Stomach (tissue), 4 donors: Measurements from ENCODE around the gene SPHKAP.

Source experiments
- POLR2A ChIP-seq, 4 donors: fragments of 450-650 bp; IDR thresholded peaks; one replicate each; pipeline ENCODE4 v1.6.1; 2016; ENCODE audit warnings: antibody characterized with exemption in 4 of 4, control low read depth in 2 of 4, mild to moderate bottlenecking in 1 of 4, moderate library complexity in 1 of 4
- POLR2AphosphoS5 ChIP-seq, 3 donors: sonication (generic); formaldehyde crosslinking; IDR thresholded peaks; one replicate each; pipeline ENCODE4 v1.6.1; 2016; ENCODE audit warnings: antibody characterized with exemption in 3 of 3
- TF ChIP-seq, protein P1 (sequence below), 7 experiments: fragments of 450-650 bp in 4 of 7; fragments of 200-600 bp in 3 of 7; sonication (generic) in 3 of 7; IDR thresholded peaks; one replicate each; pipeline ENCODE4 v1.5.1; 2016 to 2019; ENCODE audit warnings: antibody characterized with exemption in 7 of 7, control low read depth in 2 of 7, mild to moderate bottlenecking in 1 of 7

DNA sequence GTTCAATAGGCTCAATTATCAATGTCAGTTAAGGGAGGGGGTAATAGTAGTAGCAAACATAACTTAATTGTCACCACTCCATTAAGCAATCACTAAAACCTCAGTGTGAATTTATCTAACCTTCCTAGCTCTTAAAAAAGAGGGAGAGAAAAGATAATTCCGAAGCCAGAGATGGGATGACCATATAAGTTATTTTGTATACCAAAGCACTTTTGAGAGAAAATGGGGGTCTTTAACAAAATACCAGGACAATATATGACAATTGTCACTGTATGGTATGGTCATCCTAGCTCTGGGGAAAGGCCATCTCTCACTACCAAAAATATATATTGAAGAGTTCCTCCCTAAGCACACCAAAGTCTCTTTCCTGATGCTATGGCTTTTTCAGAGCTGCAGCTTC, 55.1 kb downstream of the SPHKAP start:
- TF ChIP-seq, protein P1, sequence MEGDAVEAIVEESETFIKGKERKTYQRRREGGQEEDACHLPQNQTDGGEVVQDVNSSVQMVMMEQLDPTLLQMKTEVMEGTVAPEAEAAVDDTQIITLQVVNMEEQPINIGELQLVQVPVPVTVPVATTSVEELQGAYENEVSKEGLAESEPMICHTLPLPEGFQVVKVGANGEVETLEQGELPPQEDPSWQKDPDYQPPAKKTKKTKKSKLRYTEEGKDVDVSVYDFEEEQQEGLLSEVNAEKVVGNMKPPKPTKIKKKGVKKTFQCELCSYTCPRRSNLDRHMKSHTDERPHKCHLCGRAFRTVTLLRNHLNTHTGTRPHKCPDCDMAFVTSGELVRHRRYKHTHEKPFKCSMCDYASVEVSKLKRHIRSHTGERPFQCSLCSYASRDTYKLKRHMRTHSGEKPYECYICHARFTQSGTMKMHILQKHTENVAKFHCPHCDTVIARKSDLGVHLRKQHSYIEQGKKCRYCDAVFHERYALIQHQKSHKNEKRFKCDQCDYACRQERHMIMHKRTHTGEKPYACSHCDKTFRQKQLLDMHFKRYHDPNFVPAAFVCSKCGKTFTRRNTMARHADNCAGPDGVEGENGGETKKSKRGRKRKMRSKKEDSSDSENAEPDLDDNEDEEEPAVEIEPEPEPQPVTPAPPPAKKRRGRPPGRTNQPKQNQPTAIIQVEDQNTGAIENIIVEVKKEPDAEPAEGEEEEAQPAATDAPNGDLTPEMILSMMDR (IDR thresholded peaks at IDR 0.05): no peak
- TF ChIP-seq POLR2A (IDR thresholded peaks at IDR 0.05) (no peak), POLR2AphosphoS5 (IDR thresholded peaks at IDR 0.05) (no peak)
